ENCODE measurements around the gene PLEKHG5.

GRCh38 chr1:6517435-6517851, 26.0 kb upstream of the PLEKHG5 start:
- no peak for TF ChIP-seq CTCF (IDR thresholded peaks at IDR 0.05; ENCODE audit: low read length)
- no peak for TF ChIP-seq EZH2 (IDR thresholded peaks at IDR 0.05; ENCODE audit: borderline replicate concordance, low read length)
